Measurements from ENCODE around the gene UXT. TPM values are rescaled to one million over a fixed set of nuclear protein-coding genes. Genes with fewer than 3 reads are reported as not detected.

The UXT gene
- total and polyA plus RNA-seq, 2 donors (not counting 3 experiments of a cell fraction or from before 2014, with no cell fraction given), result 91.2 to 153 TPM

DNA sequence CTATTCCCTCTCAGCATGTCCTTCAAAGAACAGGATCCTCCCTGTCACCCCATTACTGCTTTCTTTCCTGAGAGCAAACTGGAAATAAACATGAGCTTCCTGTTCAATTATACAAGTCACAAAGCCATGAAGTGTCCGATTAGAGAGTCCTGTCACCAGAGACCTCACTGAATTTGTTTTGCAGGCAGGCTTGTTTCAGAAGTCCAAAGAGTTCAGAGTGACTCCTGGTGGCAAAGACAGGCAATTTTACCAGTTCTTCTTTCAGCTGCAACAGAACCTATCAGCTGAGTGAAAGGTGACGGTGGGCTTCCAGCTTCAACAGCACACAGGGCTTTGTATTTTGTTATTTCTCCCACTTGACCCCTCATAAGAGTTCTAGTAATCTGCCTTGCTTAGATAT lies 15.1 kb downstream of the UXT start:
- Histone ChIP-seq H3K27ac (ENCODE audit: insufficient read depth, low read depth, low read length) (no peak overlapping the region), H3K4me3 (replicated peaks in 1 of 3; ENCODE audit: insufficient read depth in 1 of 3, low read depth in 1 of 3, low read length in 3 of 3) (no peak overlapping the region), H3K79me2 (ENCODE audit: control insufficient read depth, insufficient read depth, low read length) (peaks cover 4% of the 10 kb centered on the region), H3K9ac (replicated peaks; ENCODE audit: extremely low read depth, insufficient read depth, low read length) (no peak overlapping the region), H2AFZ (ENCODE audit: low read depth, low read length) (no peak overlapping the region), H3K4me2 (ENCODE audit: insufficient read depth, low read length) (no peak overlapping the region), H3K9me1 (replicated peaks; ENCODE audit: control insufficient read depth, extremely low read depth, insufficient read depth, low read length) (no peaks in the 10 kb centered on the region), H3K36me3 (ENCODE audit: control insufficient read depth in 2 of 2, extremely low read depth in 1 of 2, insufficient read depth in 2 of 2, low read length in 2 of 2) (peaks cover 0 to 6% of the 10 kb centered on the region in 2 experiments), H3K27me3 (ENCODE audit: control insufficient read depth in 2 of 2, insufficient read depth in 2 of 2, low read length in 2 of 2) (no peaks in the 10 kb centered on the region), H4K20me1 (replicated peaks; ENCODE audit: control insufficient read depth, extremely low read depth, insufficient read depth, low read length) (no peaks in the 10 kb centered on the region), H3K9me3 (replicated peaks; ENCODE audit: control insufficient read depth, insufficient read depth, low read length) (no peaks in the 10 kb centered on the region), H3K4me1 (ENCODE audit: control insufficient read depth, extremely low read depth, insufficient read depth, low read length) (peaks cover 3% of the 10 kb centered on the region)
- peak; percentile 87 for FAIRE-seq
- intact Hi-C loops (cut with micrococcal nuclease), result loop anchor here (1.0 to 5.0 kb wide), 3 partner anchors 82 to 147 kb away; no protein-coding TSS in a partner anchor
- dilution Hi-C loops (cut with MboI; ENCODE audit: extremely low pct_ligation_motif_present, low sequenced_read_pairs), result no loop called here
- DNase-seq (ENCODE audit: low read depth, low spot score), result peak; percentile 40
- no TSS peak for BruUV-seq (replicated peaks)
- ChIA-PET POLR2A (no interaction called here), CTCF (interaction anchor here (0.6 to 2.2 kb wide), 13 partner anchors 13 to 383 kb away, joined by 3 to 13 read pairs (median 6); no protein-coding TSS in a partner anchor)
- TF ChIP-seq, protein P1, sequence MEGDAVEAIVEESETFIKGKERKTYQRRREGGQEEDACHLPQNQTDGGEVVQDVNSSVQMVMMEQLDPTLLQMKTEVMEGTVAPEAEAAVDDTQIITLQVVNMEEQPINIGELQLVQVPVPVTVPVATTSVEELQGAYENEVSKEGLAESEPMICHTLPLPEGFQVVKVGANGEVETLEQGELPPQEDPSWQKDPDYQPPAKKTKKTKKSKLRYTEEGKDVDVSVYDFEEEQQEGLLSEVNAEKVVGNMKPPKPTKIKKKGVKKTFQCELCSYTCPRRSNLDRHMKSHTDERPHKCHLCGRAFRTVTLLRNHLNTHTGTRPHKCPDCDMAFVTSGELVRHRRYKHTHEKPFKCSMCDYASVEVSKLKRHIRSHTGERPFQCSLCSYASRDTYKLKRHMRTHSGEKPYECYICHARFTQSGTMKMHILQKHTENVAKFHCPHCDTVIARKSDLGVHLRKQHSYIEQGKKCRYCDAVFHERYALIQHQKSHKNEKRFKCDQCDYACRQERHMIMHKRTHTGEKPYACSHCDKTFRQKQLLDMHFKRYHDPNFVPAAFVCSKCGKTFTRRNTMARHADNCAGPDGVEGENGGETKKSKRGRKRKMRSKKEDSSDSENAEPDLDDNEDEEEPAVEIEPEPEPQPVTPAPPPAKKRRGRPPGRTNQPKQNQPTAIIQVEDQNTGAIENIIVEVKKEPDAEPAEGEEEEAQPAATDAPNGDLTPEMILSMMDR (IDR thresholded peaks at IDR 0.05; ENCODE audit: extremely low read depth in 1 of 2, insufficient read depth in 1 of 2, low read depth in 1 of 2, low read length in 2 of 2), result peak; percentile 20 to 56
- no peak for TF ChIP-seq POLR2A (IDR thresholded peaks at IDR 0.05; ENCODE audit: low read depth, low read length)

GRCh38 chrX:47638816-47639215 lies 20.2 kb downstream of the UXT start:
- ChIA-PET CTCF (no interaction called here), POLR2A (no interaction called here)
- no peak overlapping the region for H3K4me3 ChIP-seq (replicated peaks in 1 of 3; ENCODE audit: insufficient read depth in 1 of 3, low read depth in 1 of 3, low read length in 3 of 3)
- BruUV-seq (replicated peaks), result no TSS peak
- no peaks in the 10 kb centered on the region for H4K20me1 ChIP-seq (replicated peaks; ENCODE audit: control insufficient read depth, extremely low read depth, insufficient read depth, low read length)
- H3K4me2 ChIP-seq (ENCODE audit: insufficient read depth, low read length), result no peak overlapping the region
- DNase-seq (ENCODE audit: low read depth, low spot score), result no peak
- no peaks in the 10 kb centered on the region for H3K9me1 ChIP-seq (replicated peaks; ENCODE audit: control insufficient read depth, extremely low read depth, insufficient read depth, low read length)
- no peak overlapping the region for H3K27ac ChIP-seq (ENCODE audit: insufficient read depth, low read depth, low read length)
- intact Hi-C loops (cut with micrococcal nuclease) (loop anchor here (5.0 kb wide), 2 partner anchors 57 to 447 kb away; partner anchors contain the start of genes TIMP1 and UBA1), dilution Hi-C loops (cut with MboI; ENCODE audit: extremely low pct_ligation_motif_present, low sequenced_read_pairs) (no loop called here)
- peaks cover 0 to 11% of the 10 kb centered on the region in 2 experiments for H3K36me3 ChIP-seq (ENCODE audit: control insufficient read depth in 2 of 2, extremely low read depth in 1 of 2, insufficient read depth in 2 of 2, low read length in 2 of 2)
- no peak overlapping the region for H2AFZ ChIP-seq (ENCODE audit: low read depth, low read length)
- TF ChIP-seq JUN (IDR thresholded peaks at IDR 0.05; ENCODE audit: borderline replicate concordance, insufficient read depth, insufficient read length, low read depth) (no peak), EZH2 (IDR thresholded peaks at IDR 0.05; ENCODE audit: borderline replicate concordance, low read depth, low read length, severe bottlenecking) (no peak), POLR2A (IDR thresholded peaks at IDR 0.05; ENCODE audit: low read depth, low read length) (no peak), FOS (IDR thresholded peaks at IDR 0.05; ENCODE audit: borderline replicate concordance, insufficient read depth, low read length) (no peak), GATA2 (IDR thresholded peaks at IDR 0.05; ENCODE audit: insufficient read depth, insufficient read length, low read depth, low read length) (no peak), MAX (IDR thresholded peaks at IDR 0.05; ENCODE audit: insufficient read depth, insufficient read length) (no peak), POLR2AphosphoS5 (IDR thresholded peaks at IDR 0.05; ENCODE audit: insufficient read depth, low read depth, low read length) (no peak)
- H3K9ac ChIP-seq (replicated peaks; ENCODE audit: extremely low read depth, insufficient read depth, low read length), result no peak overlapping the region
- H3K9me3 ChIP-seq (replicated peaks; ENCODE audit: control insufficient read depth, insufficient read depth, low read length), result no peaks in the 10 kb centered on the region
- no peaks in the 10 kb centered on the region for H3K79me2 ChIP-seq (ENCODE audit: control insufficient read depth, insufficient read depth, low read length)
- FAIRE-seq, result no peak
- H3K27me3 ChIP-seq (ENCODE audit: control insufficient read depth in 2 of 2, insufficient read depth in 2 of 2, low read length in 2 of 2), result no peaks in the 10 kb centered on the region
- no peaks in the 10 kb centered on the region for H3K4me1 ChIP-seq (ENCODE audit: control insufficient read depth, extremely low read depth, insufficient read depth, low read length)

All from endothelial cell of umbilical vein (primary cell).